HG02943 (cell line): ENCODE data around the gene C2CD2.

Source experiments
- ATAC-seq: cut with Tn5 transposase; IDR thresholded peaks from one replicate; pipeline ENCODE4 v1.9.1; 2021; ENCODE audit warnings: mild to moderate bottlenecking, low read depth, moderate library complexity; ENCODE audit not compliant: unreplicated experiment

Gene C2CD2

DNA sequence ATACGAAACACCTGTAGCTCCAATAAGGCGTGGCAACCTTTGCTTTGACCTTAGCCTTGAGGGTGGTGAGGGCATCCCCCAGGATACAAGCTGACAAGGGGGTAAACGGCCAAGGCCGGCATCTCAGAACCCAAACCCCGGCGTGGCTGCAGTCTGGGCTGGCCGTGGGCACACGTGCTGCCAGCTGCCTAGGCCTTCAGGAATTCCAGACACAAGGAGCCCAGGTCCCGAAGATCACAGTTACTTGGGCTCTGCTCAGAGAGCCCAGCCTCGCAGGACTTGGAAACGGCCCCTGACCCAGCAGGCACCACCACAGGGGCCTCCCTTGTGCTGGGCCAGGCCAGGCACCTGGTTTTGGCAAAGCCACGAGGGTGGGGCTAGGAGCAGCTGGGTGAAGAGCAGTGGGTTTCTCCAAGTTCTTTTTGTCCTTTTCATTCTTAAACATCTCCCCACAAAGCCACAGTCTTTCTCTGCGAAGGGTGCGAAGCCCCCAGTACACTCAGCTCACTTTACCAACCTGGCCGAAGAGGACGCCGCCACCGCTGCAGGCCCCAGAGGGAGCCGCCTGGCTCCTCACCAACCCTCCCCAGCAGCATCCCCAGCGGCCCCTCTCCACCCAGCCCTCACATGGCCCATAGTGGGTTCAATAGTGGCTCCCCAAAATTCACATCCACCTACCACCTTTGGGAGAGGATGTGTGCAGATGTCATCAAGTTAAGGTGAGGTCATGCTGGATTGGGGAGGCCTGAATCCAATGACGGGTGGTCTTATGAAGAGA is 101.5 kb downstream of the C2CD2 start:
- no peak for ATAC-seq

DNA sequence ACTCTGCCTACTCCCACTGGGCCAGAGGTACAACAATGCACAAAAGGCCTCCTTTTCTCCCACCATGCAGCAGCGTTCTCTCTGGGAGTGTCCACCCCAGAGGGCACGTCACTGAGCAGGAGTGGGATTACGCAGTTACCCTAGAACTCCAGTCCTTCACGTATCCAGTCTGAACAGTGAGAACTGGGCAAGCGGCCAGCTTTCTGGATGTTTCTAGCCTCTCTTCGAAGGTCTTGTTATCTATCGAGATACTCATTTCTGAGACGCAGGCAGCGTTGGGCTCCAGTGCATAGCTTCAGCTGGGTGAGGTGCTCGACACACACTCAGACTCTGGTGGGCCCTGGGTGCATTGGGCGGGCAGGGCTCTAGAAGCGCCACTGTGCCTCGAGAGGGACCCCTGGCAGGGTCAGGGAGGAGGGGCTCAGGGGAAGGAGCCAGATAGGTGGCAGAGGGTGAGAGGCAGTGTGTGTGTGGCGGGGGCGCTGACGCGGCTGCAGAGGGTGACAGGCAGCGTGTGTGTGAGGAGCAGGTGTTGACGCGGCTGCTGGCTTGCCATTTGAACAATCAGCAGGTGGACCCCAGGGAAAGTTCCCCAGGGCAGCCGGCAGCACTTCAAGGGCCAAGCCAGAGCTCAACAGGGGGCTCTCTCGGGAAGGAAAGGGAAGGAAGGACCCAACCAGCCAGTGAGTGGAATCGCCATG is 102.6 kb downstream of the C2CD2 start:
- ATAC-seq = no peak

- ATAC-seq = no peak
Measured at GRCh38 chr21:41850085-41850484, 103.7 kb downstream of the C2CD2 start.

- no peak for ATAC-seq
Measured at GRCh38 chr21:41848958-41849580, 104.7 kb downstream of the C2CD2 start.

DNA sequence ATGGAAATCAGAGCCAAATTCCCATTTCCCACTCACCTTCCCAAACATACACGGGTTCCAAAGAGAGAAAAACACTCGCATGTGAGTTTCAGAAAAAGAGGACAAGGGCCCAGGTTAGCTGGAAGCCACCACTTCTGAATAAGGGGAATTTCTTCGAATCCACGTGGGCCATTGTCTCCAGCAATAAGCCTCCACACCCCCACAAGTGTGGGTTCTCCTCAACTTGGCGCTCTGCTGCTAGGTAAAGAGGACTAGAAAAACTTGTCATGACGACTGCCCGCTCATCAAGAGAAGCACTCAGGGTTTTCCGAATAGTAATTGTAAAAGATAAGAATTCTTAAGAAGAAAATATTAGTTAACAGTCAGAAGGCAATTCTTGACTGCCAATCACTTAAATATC is 105.3 kb downstream of the C2CD2 start:
- no peak for ATAC-seq

GRCh38 chr21:41847066-41847804 is 106.6 kb downstream of the C2CD2 start:
- ATAC-seq = no peak

- no peak for ATAC-seq
Measured at GRCh38 chr21:41846536-41846935, 107.3 kb downstream of the C2CD2 start.

DNA sequence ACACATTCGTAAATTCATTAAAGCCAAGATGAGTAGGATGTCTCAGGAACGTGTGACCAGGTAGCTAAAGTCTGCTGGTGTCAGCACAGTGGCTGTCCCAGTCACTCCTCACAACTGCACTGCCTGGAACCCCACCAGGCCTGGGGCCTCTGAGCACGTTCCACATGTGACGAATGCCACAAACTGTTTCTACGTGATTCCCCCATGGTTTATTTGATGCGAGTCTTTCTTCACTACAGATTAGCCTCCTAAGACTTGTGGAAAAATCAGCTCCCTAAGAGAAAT is 107.8 kb downstream of the C2CD2 start:
- no peak for ATAC-seq

- no peak for ATAC-seq
Measured at GRCh38 chr21:41845310-41846032, 108.3 kb downstream of the C2CD2 start.

GRCh38 chr21:41843584-41843983 is 110.2 kb downstream of the C2CD2 start:
- ATAC-seq = no peak

GRCh38 chr21:41840880-41841279 is 112.9 kb downstream of the C2CD2 start:
- ATAC-seq = no peak

DNA sequence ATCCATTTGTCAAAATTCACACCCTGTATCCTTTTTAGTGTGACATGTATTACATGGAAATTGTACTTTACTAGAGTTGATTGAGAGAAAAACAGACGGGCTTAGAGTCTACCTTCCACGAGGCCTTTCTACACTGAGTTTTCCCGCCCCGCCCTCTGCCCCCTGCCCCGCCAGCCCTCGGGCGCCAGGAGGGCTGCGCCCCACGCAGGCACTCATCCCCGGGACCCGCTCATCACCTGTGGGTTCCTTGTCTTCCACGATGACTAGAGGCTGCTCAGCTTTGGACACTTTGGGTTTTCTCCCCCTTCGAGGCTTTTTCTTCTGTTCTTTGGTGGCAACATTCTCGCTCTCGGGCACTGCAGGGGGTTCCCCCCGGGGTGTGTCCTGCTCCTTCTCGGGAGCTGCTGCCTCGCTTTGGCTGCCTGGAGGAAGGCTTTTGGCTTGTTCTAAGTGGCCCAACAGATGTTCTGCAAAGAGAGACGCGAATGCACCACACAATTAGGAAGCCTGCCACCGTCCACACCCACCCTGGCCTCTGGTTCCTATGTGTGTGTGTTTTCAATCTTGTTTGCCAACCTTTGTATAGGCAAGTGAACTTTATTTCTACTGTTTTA is 114.3 kb downstream of the C2CD2 start:
- no peak for ATAC-seq

- no peak for ATAC-seq
Measured at GRCh38 chr21:41837756-41838297, 116.0 kb downstream of the C2CD2 start.

DNA sequence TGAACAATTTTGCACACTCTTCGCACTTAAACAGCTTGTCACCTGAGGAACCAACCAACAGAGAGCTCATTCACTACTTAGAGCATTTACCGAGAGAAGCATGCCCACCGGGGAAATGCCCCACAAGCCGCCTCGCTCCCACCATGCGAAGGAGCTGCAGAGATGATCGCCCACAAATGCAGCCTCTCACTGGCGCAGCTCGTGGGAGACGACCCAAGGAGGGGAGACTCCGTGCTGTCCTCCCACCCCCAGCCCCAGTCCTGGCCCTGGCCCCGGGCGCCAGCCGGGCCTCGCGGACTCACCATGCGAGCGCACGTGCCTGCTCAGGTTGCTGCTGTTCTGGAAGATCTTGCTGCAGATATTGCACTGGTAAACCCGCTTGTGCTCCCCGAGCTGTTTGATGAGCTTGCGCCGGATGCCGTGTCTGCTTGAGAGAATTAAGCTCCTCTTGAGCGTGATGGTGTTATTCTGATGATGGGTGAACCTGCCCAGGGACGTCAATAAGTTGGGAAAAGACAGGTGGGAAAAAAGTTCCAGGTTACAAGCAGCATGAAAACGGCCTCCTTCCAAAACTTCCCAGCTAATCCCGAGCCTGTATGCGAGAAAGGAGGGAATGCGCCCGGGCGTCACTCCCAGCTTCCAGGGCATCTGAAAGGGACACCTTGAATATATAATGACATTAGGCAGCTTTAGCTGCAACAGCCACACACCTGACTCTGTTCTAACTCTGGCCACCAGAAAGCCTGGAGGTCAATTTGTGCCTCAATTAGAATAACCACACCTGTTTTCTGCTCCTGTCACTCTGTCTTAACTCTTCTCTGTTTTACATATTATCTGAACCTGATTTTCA is 117.4 kb downstream of the C2CD2 start:
- no peak for ATAC-seq

DNA sequence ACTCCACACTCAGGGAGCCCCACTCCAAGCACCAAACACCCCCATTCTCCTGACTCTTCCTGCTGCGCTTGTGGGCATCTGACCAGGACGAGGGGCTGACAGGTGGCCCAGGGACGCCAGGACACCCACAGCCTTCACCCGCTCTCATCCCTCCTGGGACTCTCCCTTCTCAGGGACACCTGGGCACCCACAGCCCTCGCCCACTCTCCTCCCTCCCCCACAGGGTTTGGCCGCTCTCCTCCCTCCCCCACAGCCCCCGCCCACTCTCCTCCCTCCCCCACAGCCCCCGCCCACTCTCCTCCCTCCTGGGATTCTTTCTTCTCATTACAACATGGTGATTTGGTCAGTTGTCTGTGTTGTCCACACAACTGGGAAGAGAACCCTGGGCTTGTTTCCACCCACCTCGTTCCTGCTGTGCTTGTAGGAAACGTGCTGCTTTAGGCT is 118.1 kb downstream of the C2CD2 start:
- no peak for ATAC-seq
